CD4-positive, CD25-positive, alpha-beta regulatory T cell (primary cell): Measurements from ENCODE around the gene GABARAP. TPM values are rescaled to one million over a fixed set of nuclear protein-coding genes. Genes with fewer than 3 reads are reported as not detected.

Source experiments
- ATAC-seq, 2 donors: fragments of 150-1000 bp; cut with Tn5 transposase; one replicate each; pipeline ENCODE4 v1.10.0; 2021; ENCODE audit warnings: low read depth in 2 of 2, moderate number of reproducible peaks in 2 of 2, moderate library complexity in 1 of 2
- DNase-seq, 3 donors: peaks; one replicate each; pipeline versions ENCODE4 v3.0.0 to v3.0.0-alpha.2; 2012 to 2022; ENCODE audit warnings: mixed read lengths in 1 of 3
- H3K27ac ChIP-seq: one replicate; pipeline ENCODE4 v1.7.0; 2013; ENCODE audit warnings: mild to moderate bottlenecking, low read length; ENCODE audit not compliant: insufficient read depth, poor library complexity, severe bottlenecking
- H3K27me3 ChIP-seq: one replicate; pipeline ENCODE4 v1.7.0; 2013; ENCODE audit warnings: low read length; ENCODE audit not compliant: control insufficient read depth, insufficient read depth
- H3K36me3 ChIP-seq: one replicate; pipeline ENCODE4 v1.7.0; 2013; ENCODE audit warnings: mild to moderate bottlenecking, low read length, moderate library complexity; ENCODE audit not compliant: control insufficient read depth, insufficient read depth
- H3K4me1 ChIP-seq: 2 replicates; pipeline ENCODE4 v1.7.0; 2013; ENCODE audit warnings: mild to moderate bottlenecking, low read length; ENCODE audit not compliant: insufficient read depth, control insufficient read depth, poor library complexity, severe bottlenecking
- H3K4me3 ChIP-seq: one replicate; pipeline ENCODE4 v1.7.0; 2013; ENCODE audit warnings: low read depth, mild to moderate bottlenecking, low read length, moderate library complexity
- H3K9me3 ChIP-seq, 2 experiments: 1 replicate in 1 of 2; 2 replicates in 1 of 2; pipeline ENCODE4 v1.7.0; 2013; ENCODE audit warnings: low read length in 2 of 2, mild to moderate bottlenecking in 1 of 2, moderate library complexity in 1 of 2; ENCODE audit not compliant: control insufficient read depth in 2 of 2
- H3K27ac Mint-ChIP-seq, 3 donors: one replicate each; pipeline ENCODE4 v1.8.0; 2020 to 2022; ENCODE audit warnings: mild to moderate bottlenecking in 3 of 3, mixed read lengths in 3 of 3, moderate library complexity in 2 of 3
- H3K27me3 Mint-ChIP-seq: one replicate; pipeline ENCODE4 v1.8.0; 2022; ENCODE audit warnings: mild to moderate bottlenecking, mixed read lengths
- H3K36me3 Mint-ChIP-seq: one replicate; pipeline ENCODE4 v1.8.0; 2020; ENCODE audit warnings: mixed read lengths
- H3K4me1 Mint-ChIP-seq, 4 donors: one replicate each; pipeline ENCODE4 v1.8.0; 2020 to 2022; ENCODE audit warnings: mixed read lengths in 4 of 4, mild to moderate bottlenecking in 1 of 4
- H3K4me3 Mint-ChIP-seq, 4 donors: one replicate each; pipeline ENCODE4 v1.8.0; 2020 to 2022; ENCODE audit warnings: mild to moderate bottlenecking in 4 of 4, mixed read lengths in 4 of 4, moderate library complexity in 3 of 4
- H3K9me3 Mint-ChIP-seq, 7 donors: one replicate each; pipeline ENCODE4 v1.8.0; 2020 to 2022; ENCODE audit warnings: mixed read lengths in 7 of 7, mild to moderate bottlenecking in 3 of 7, moderate library complexity in 2 of 7
- polyA plus RNA-seq, 4 donors: library from polyadenylated mRNA; unstranded; fragments of 300-500 nt; fragmentation: Illumina TruSeq; gene quantifications; one replicate each; pipeline ENCODE4 v1.2.3, GENCODE V29; 2021
- total RNA-seq: library from RNA; stranded (reverse); gene quantifications from one replicate; pipeline ENCODE4 v1.2.3, GENCODE V29; 2022

The GABARAP gene
- 227 TPM for total RNA-seq
- polyA plus RNA-seq: 1,000 to 10,000 TPM in 2 of 4 donors, 100 to 1,000 TPM in 2; 939 to 1,205 (median 986) TPM

GRCh38 chr17:7241783-7242716, at the start of gene GABARAP:
GABARAP (minus strand) TSS chr17:7242449; CDS start chr17:7242330, 119 bp downstream.
- Mint-ChIP-seq H3K27ac (peak within 1 kb of the TSS; percentile 98 to 99 (median 99)), H3K9me3 (peaks cover 0 to 1% (median 0%) of the 10 kb centered on the region in 7 donors), H3K36me3 (peaks cover 35% of the 10 kb centered on the region), H3K4me1 (peaks cover 16 to 48% (median 30%) of the 10 kb centered on the region in 4 donors), H3K4me3 (peak within 1 kb of the TSS; percentile 92 to 97 (median 96)), H3K27me3 (peaks cover 14% of the 10 kb centered on the region)
- DNase-seq (peak; percentile 86 to 95 (median 93)), ATAC-seq (peak; percentile 23 to 27)
- no peaks in the 10 kb centered on the region for H3K9me3 ChIP-seq
- peaks cover 34% of the 10 kb centered on the region for H3K36me3 ChIP-seq
- H3K4me1 ChIP-seq: peaks cover 40% of the 10 kb centered on the region
- peak within 1 kb of the TSS; percentile 99 for H3K4me3 ChIP-seq
- H3K27me3 ChIP-seq: no peaks in the 10 kb centered on the region
- H3K27ac ChIP-seq: peak within 1 kb of the TSS; percentile 93

GRCh38 chr17:7290685-7291084, 48.4 kb upstream of the GABARAP start:
- Mint-ChIP-seq H3K4me3 (no peak overlapping the region), H3K27ac (no peak overlapping the region), H3K9me3 (peaks cover 0 to 1% (median 0%) of the 10 kb centered on the region in 7 donors), H3K4me1 (peaks cover 4 to 18% (median 6%) of the 10 kb centered on the region in 4 donors), H3K36me3 (peaks cover 3% of the 10 kb centered on the region), H3K27me3 (peaks cover 52% of the 10 kb centered on the region)
- peaks cover 21% of the 10 kb centered on the region for H3K4me1 ChIP-seq
- ATAC-seq: no peak
- H3K27ac ChIP-seq: no peak overlapping the region
- peaks cover 11% of the 10 kb centered on the region for H3K27me3 ChIP-seq
- no peaks in the 10 kb centered on the region for H3K9me3 ChIP-seq
- no peak overlapping the region for H3K4me3 ChIP-seq
- no peaks in the 10 kb centered on the region for H3K36me3 ChIP-seq
- no peak for DNase-seq

GRCh38 chr17:7290166-7290565, 47.9 kb upstream of the GABARAP start:
- peaks cover 3% of the 10 kb centered on the region for H3K36me3 Mint-ChIP-seq
- Histone ChIP-seq H3K27me3 (peaks cover 11% of the 10 kb centered on the region), H3K4me1 (peaks cover 16% of the 10 kb centered on the region), H3K9me3 (no peaks in the 10 kb centered on the region), H3K27ac (no peak overlapping the region), H3K36me3 (no peaks in the 10 kb centered on the region), H3K4me3 (no peak overlapping the region)
- DNase-seq (no peak), ATAC-seq (no peak)
- H3K4me1 Mint-ChIP-seq: peaks cover 1 to 13% (median 5%) of the 10 kb centered on the region in 4 donors
- H3K9me3 Mint-ChIP-seq: peaks cover 0 to 1% (median 0%) of the 10 kb centered on the region in 7 donors
- no peak overlapping the region for H3K27ac Mint-ChIP-seq
- H3K27me3 Mint-ChIP-seq: peaks cover 46% of the 10 kb centered on the region
- H3K4me3 Mint-ChIP-seq: no peak overlapping the region

- Mint-ChIP-seq H3K27me3 (peaks cover 46% of the 10 kb centered on the region), H3K4me1 (peaks cover 0 to 9% (median 5%) of the 10 kb centered on the region in 4 donors), H3K9me3 (peaks cover 0 to 1% (median 0%) of the 10 kb centered on the region in 7 donors), H3K36me3 (peaks cover 3% of the 10 kb centered on the region), H3K4me3 (no peak overlapping the region), H3K27ac (no peak overlapping the region)
- no peaks in the 10 kb centered on the region for H3K9me3 ChIP-seq
- peaks cover 9% of the 10 kb centered on the region for H3K4me1 ChIP-seq
- no peaks in the 10 kb centered on the region for H3K36me3 ChIP-seq
- H3K4me3 ChIP-seq: no peak overlapping the region
- H3K27me3 ChIP-seq: peaks cover 11% of the 10 kb centered on the region
- DNase-seq (no peak), ATAC-seq (no peak)
- no peak overlapping the region for H3K27ac ChIP-seq
Observed at GRCh38 chr17:7289256-7290032, 47.2 kb upstream of the GABARAP start.

GRCh38 chr17:7285679-7286078, 43.4 kb upstream of the GABARAP start:
- H3K27me3 Mint-ChIP-seq: peaks cover 56% of the 10 kb centered on the region
- no peak overlapping the region for H3K27ac ChIP-seq
- no peak overlapping the region for H3K4me3 ChIP-seq
- H3K4me1 ChIP-seq: peaks cover 19% of the 10 kb centered on the region
- H3K4me3 Mint-ChIP-seq: no peak overlapping the region
- no peaks in the 10 kb centered on the region for H3K36me3 Mint-ChIP-seq
- no peaks in the 10 kb centered on the region for H3K9me3 ChIP-seq
- DNase-seq: no peak
- peaks cover 0 to 24% (median 7%) of the 10 kb centered on the region in 4 donors for H3K4me1 Mint-ChIP-seq
- ATAC-seq: no peak
- peaks cover 2% of the 10 kb centered on the region for H3K27me3 ChIP-seq
- peaks cover 0 to 1% (median 0%) of the 10 kb centered on the region in 7 donors for H3K9me3 Mint-ChIP-seq
- H3K27ac Mint-ChIP-seq: no peak overlapping the region
- H3K36me3 ChIP-seq: no peaks in the 10 kb centered on the region

- peaks cover 63% of the 10 kb centered on the region for H3K27me3 Mint-ChIP-seq
Observed at GRCh38 chr17:7284911-7285310, 42.7 kb upstream of the GABARAP start.

GRCh38 chr17:7283471-7284216, 41.4 kb upstream of the GABARAP start:
- peaks cover 0 to 1% (median 0%) of the 10 kb centered on the region in 7 donors for H3K9me3 Mint-ChIP-seq
- no peak for ATAC-seq
- H3K36me3 ChIP-seq: no peaks in the 10 kb centered on the region

More at GRCh38 chr17:7284911-7285310, 42.7 kb upstream of the GABARAP start:
- no peaks in the 10 kb centered on the region for H3K9me3 ChIP-seq
- H3K27ac Mint-ChIP-seq: no peak overlapping the region
- H3K27ac ChIP-seq: no peak overlapping the region
- no peaks in the 10 kb centered on the region for H3K36me3 Mint-ChIP-seq
- H3K9me3 Mint-ChIP-seq: peaks cover 0 to 1% (median 0%) of the 10 kb centered on the region in 7 donors
- H3K4me3 ChIP-seq: no peak overlapping the region
- H3K4me1 Mint-ChIP-seq: peaks cover 0 to 30% (median 11%) of the 10 kb centered on the region in 4 donors
- no peak for DNase-seq
- peaks cover 21% of the 10 kb centered on the region for H3K4me1 ChIP-seq
- peaks cover 2% of the 10 kb centered on the region for H3K27me3 ChIP-seq
- H3K36me3 ChIP-seq: no peaks in the 10 kb centered on the region
- no peak overlapping the region for H3K4me3 Mint-ChIP-seq
- no peak for ATAC-seq

More at GRCh38 chr17:7283471-7284216, 41.4 kb upstream of the GABARAP start:
- Mint-ChIP-seq H3K4me1 (peaks cover 0 to 31% (median 12%) of the 10 kb centered on the region in 4 donors), H3K36me3 (no peaks in the 10 kb centered on the region), H3K27me3 (peaks cover 63% of the 10 kb centered on the region), H3K4me3 (peak overlapping the region in 1 of 4 donors; percentile 59), H3K27ac (no peak overlapping the region)
- H3K27me3 ChIP-seq: peaks cover 2% of the 10 kb centered on the region
- H3K4me1 ChIP-seq: peaks cover 21% of the 10 kb centered on the region
- H3K9me3 ChIP-seq: no peaks in the 10 kb centered on the region
- no peak for DNase-seq
- H3K27ac ChIP-seq: no peak overlapping the region
- H3K4me3 ChIP-seq: no peak overlapping the region
